Measurements from ENCODE around the gene SLIT3. TPM values are rescaled to one million over a fixed set of nuclear protein-coding genes. Genes with fewer than 3 reads are reported as not detected.

SLIT3 gene
- total and polyA plus RNA-seq, 2 donors (not counting 3 experiments of a cell fraction or from before 2014, with no cell fraction given) = 0.90 to 1.0 TPM

DNA sequence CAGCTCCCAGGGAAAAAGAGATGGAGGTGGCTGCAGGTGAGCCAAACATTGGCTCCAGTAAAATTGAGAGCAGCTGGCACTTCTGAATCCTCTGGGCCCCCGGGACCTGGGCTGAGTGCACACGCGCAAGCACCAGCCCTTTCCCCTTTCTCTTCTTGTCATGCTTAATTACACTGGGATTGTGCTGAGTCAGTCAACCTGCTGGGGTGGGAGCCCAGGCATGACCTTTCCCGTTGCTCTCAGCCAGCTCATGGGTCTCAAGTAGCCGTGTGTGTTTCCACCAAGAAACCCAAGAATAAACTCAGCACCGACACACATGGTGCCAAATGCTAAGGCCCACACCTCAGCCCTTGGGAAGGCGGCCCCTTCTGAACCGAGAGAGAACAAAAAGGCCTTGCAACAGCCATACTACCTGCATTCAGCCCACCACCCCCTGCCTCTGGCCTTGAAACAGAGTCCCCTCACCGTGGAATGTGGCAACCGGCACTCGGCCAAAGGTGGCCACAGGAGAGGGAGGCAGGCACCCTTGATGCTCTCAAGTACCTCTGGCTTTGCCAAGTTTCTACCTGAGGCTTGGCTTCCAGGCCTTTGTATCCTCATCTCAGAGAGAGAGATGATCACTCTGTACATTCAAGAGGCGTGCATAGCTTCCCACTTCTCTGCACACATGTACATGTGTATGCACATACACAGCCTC, 28.1 kb downstream of the SLIT3 start:
- CTCF ChIA-PET = no interaction called here
- Histone ChIP-seq H3K27me3 (ENCODE audit: control insufficient read depth in 2 of 2, insufficient read depth in 2 of 2, low read length in 2 of 2) (no peaks in the 10 kb centered on the region), H3K4me2 (ENCODE audit: insufficient read depth, low read length) (no peak overlapping the region), H3K4me1 (ENCODE audit: control insufficient read depth, extremely low read depth, insufficient read depth, low read length) (no peaks in the 10 kb centered on the region), H3K9ac (replicated peaks; ENCODE audit: extremely low read depth, insufficient read depth, low read length) (no peak overlapping the region), H3K27ac (ENCODE audit: insufficient read depth, low read depth, low read length) (no peak overlapping the region), H3K9me3 (replicated peaks; ENCODE audit: control insufficient read depth, insufficient read depth, low read length) (no peaks in the 10 kb centered on the region), H3K79me2 (ENCODE audit: control insufficient read depth, insufficient read depth, low read length) (no peaks in the 10 kb centered on the region), H3K36me3 (ENCODE audit: control insufficient read depth in 2 of 2, extremely low read depth in 1 of 2, insufficient read depth in 2 of 2, low read length in 2 of 2) (no peaks in the 10 kb centered on the region), H3K4me3 (replicated peaks in 1 of 3; ENCODE audit: insufficient read depth in 1 of 3, low read depth in 1 of 3, low read length in 3 of 3) (no peak overlapping the region), H4K20me1 (replicated peaks; ENCODE audit: control insufficient read depth, extremely low read depth, insufficient read depth, low read length) (no peaks in the 10 kb centered on the region), H3K9me1 (replicated peaks; ENCODE audit: control insufficient read depth, extremely low read depth, insufficient read depth, low read length) (no peaks in the 10 kb centered on the region), H2AFZ (ENCODE audit: low read depth, low read length) (no peak overlapping the region)
- no TSS peak for BruUV-seq (replicated peaks)
- TF ChIP-seq, protein P1, sequence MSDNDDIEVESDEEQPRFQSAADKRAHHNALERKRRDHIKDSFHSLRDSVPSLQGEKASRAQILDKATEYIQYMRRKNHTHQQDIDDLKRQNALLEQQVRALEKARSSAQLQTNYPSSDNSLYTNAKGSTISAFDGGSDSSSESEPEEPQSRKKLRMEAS (IDR thresholded peaks at IDR 0.05; ENCODE audit: insufficient read depth, insufficient read length) = no peak
- TF ChIP-seq POLR2A (IDR thresholded peaks at IDR 0.05; ENCODE audit: low read depth, low read length) (no peak), EZH2 (IDR thresholded peaks at IDR 0.05; ENCODE audit: borderline replicate concordance, low read depth, low read length, severe bottlenecking) (no peak), CTCF (IDR thresholded peaks at IDR 0.05; ENCODE audit: extremely low read depth in 1 of 2, insufficient read depth in 1 of 2, low read depth in 1 of 2, low read length in 2 of 2) (no peak), POLR2AphosphoS5 (IDR thresholded peaks at IDR 0.05; ENCODE audit: insufficient read depth, low read depth, low read length) (no peak), FOS (IDR thresholded peaks at IDR 0.05; ENCODE audit: borderline replicate concordance, insufficient read depth, low read length) (no peak), MYC (IDR thresholded peaks at IDR 0.05; ENCODE audit: low read depth, low read length) (no peak), GATA2 (IDR thresholded peaks at IDR 0.05; ENCODE audit: insufficient read depth, insufficient read length, low read depth, low read length) (no peak), JUN (IDR thresholded peaks at IDR 0.05; ENCODE audit: borderline replicate concordance, insufficient read depth, insufficient read length, low read depth) (no peak)
- no peak for DNase-seq (ENCODE audit: low read depth, low spot score)
- dilution Hi-C loops (cut with MboI; ENCODE audit: extremely low pct_ligation_motif_present, low sequenced_read_pairs) (no loop called here), intact Hi-C loops (cut with micrococcal nuclease) (no loop called here)
- no peak for FAIRE-seq
- POLR2A ChIA-PET = no interaction called here
